ENCODE data around the gene PRKAR2B. TPM values are rescaled to one million over a fixed set of nuclear protein-coding genes. Genes with fewer than 3 reads are reported as not detected.
"Not testable (repeated sequence)": the region's sequence is repeated elsewhere in the genome, so short reads cannot be mapped to it uniquely, and the experiment has no call there.

The PRKAR2B gene
- total and polyA plus RNA-seq, 2 experiments from 2014 or later: 14.8 to 31.5 TPM

GRCh38 chr7:107090457-107090856, 46.0 kb downstream of the PRKAR2B start:
- H3K79me2 ChIP-seq: no peaks in the 10 kb centered on the region
- no peak for DNase-seq (ENCODE audit: low spot score)
- TF ChIP-seq EZH2 (IDR thresholded peaks at IDR 0.05; ENCODE audit: borderline replicate concordance) (no peak), CTCF (IDR thresholded peaks at IDR 0.05; ENCODE audit: poor library complexity) (no peak), EZH2phosphoT487 (IDR thresholded peaks at IDR 0.05; ENCODE audit: low read depth, severe bottlenecking, unreplicated experiment) (no peak)
- no peaks in the 10 kb centered on the region for H3K27me3 ChIP-seq
- H4K20me1 ChIP-seq (ENCODE audit: insufficient read depth, poor library complexity, severe bottlenecking): no peaks in the 10 kb centered on the region
- WGBS (ENCODE audit: low lambda C conversion rate, missing lambda C conversion rate): 6% methylated on average over 2 of the region's 2 CpGs
- H3K36me3 ChIP-seq (replicated peaks; ENCODE audit: insufficient read depth, low read depth): no peaks in the 10 kb centered on the region
- no peaks in the 10 kb centered on the region for H3K4me1 ChIP-seq (ENCODE audit: insufficient read depth)
- H3K27ac ChIP-seq: no peak overlapping the region
- no peak overlapping the region for H3K4me2 ChIP-seq
- no peak overlapping the region for H3K4me3 ChIP-seq
- H3K9me3 ChIP-seq (ENCODE audit: low read depth): no peaks in the 10 kb centered on the region
- H3K9me2 ChIP-seq (replicated peaks; ENCODE audit: insufficient read depth): no peaks in the 10 kb centered on the region
- no peak overlapping the region for H2AFZ ChIP-seq

DNA sequence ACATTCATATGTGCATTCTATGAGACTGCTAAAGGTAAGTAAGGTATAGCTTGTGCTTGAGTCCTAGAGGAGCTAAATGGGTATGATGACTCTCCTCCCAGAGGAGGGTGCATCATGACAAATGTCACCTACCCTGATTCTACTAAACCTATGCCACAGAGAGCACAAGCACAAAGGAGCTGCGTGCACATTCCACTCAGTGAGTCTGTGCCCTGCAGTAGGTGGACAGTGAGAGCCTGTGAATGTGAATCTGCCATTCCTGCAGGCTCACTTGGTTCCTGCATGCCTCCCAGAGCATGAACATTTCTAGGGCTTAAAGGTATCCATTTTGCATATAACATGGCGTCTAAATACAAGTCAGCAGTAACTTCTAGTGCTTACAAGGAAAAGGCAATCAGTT, 46.8 kb downstream of the PRKAR2B start:
- no peak for DNase-seq (ENCODE audit: low spot score)
- no peak for TF ChIP-seq CTCF (IDR thresholded peaks at IDR 0.05; ENCODE audit: poor library complexity)
- no peak for TF ChIP-seq EZH2 (IDR thresholded peaks at IDR 0.05; ENCODE audit: borderline replicate concordance)
- no peak for TF ChIP-seq EZH2phosphoT487 (IDR thresholded peaks at IDR 0.05; ENCODE audit: low read depth, severe bottlenecking, unreplicated experiment)
- Histone ChIP-seq H4K20me1 (ENCODE audit: insufficient read depth, poor library complexity, severe bottlenecking) (no peaks in the 10 kb centered on the region), H3K4me1 (ENCODE audit: insufficient read depth) (no peaks in the 10 kb centered on the region), H3K9me3 (ENCODE audit: low read depth) (no peaks in the 10 kb centered on the region), H3K9me2 (replicated peaks; ENCODE audit: insufficient read depth) (no peaks in the 10 kb centered on the region), H3K27me3 (no peaks in the 10 kb centered on the region), H3K4me2 (no peak overlapping the region), H3K4me3 (no peak overlapping the region), H3K79me2 (no peaks in the 10 kb centered on the region), H2AFZ (no peak overlapping the region), H3K27ac (no peak overlapping the region), H3K36me3 (replicated peaks; ENCODE audit: insufficient read depth, low read depth) (no peaks in the 10 kb centered on the region)
- WGBS (ENCODE audit: low lambda C conversion rate, missing lambda C conversion rate): 39% methylated on average over 2 of the region's 2 CpGs

DNA sequence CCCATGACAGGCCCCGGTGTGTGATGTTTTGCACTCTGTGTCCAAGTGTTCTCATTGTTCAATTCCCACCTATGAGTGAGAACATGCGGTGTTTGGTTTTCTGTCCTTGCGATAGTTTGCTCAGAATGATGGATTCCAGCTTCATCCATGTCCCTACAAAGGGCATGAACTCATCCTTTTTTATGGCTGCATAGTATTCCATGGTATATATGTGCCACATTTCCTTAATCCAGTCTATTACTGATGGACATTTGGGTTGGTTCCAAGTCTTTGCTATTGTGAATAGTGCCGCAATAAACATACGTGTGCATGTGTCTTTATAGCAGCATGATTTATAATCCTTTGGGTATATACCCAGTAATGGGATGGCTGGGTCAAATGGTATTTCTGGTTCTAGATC, 49.2 kb downstream of the PRKAR2B start:
- WGBS (ENCODE audit: low lambda C conversion rate, missing lambda C conversion rate): 99% methylated on average over 5 of the region's 5 CpGs
- not testable (repeated sequence) for H3K4me2 ChIP-seq; DNase-seq (ENCODE audit: low spot score)

DNA sequence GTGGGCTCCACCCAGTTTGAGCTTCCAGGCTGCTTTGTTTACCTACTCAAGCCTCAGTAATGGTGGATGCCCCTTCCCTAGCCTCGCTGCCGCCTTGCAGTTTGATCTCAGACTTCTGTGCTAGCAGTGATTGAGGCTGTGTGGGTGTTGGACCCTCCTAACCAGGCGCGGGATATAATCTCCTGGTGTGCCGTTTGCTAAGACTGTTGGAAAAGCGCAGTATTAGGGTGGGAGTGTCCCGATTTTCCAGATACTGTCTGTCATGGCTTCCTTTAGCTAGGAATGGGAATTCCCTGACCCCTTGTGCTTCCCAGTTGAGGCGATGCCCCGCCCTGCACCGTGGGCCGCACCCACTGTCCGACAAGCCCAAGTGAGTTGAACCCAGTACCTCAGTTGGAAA, 54.6 kb downstream of the PRKAR2B start:
- H2AFZ ChIP-seq; H3K27ac ChIP-seq; H3K9me2 ChIP-seq (replicated peaks; ENCODE audit: insufficient read depth); H3K4me1 ChIP-seq (ENCODE audit: insufficient read depth); H3K36me3 ChIP-seq (replicated peaks; ENCODE audit: insufficient read depth, low read depth); H3K4me3 ChIP-seq; H3K4me2 ChIP-seq; H4K20me1 ChIP-seq (ENCODE audit: insufficient read depth, poor library complexity, severe bottlenecking); H3K27me3 ChIP-seq; DNase-seq (ENCODE audit: low spot score); H3K79me2 ChIP-seq; H3K9me3 ChIP-seq (ENCODE audit: low read depth): not testable (repeated sequence)
- 97% methylated on average over 12 of the region's 12 CpGs for WGBS (ENCODE audit: low lambda C conversion rate, missing lambda C conversion rate)

More for the DNA sequence above, 49.2 kb downstream of the PRKAR2B start:
- H3K27me3 ChIP-seq; H3K27ac ChIP-seq; H3K9me2 ChIP-seq (replicated peaks; ENCODE audit: insufficient read depth); H3K9me3 ChIP-seq (ENCODE audit: low read depth); H4K20me1 ChIP-seq (ENCODE audit: insufficient read depth, poor library complexity, severe bottlenecking); H3K4me3 ChIP-seq; H3K4me1 ChIP-seq (ENCODE audit: insufficient read depth); H3K79me2 ChIP-seq; H3K36me3 ChIP-seq (replicated peaks; ENCODE audit: insufficient read depth, low read depth); H2AFZ ChIP-seq: not testable (repeated sequence)

DNA sequence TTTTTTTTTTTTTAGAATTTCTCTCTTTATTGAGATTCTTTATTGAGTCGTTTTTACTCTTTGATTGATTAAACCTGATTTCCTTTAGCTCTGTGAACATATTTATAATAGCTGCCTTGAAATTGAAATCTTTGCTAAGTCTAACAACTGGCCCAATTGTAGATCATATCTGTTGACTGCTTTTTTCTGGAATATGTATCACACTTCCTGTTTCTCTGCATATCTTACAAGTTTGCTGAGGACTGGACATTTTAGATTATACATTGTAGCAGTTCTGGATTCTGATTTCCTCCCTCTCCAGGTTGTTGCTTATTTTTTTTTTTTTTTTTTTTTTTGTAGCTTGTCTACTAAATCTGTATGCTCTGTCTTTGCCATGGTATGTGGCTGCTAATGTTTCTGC, 56.3 kb downstream of the PRKAR2B start:
- H2AFZ ChIP-seq: no peak overlapping the region
- no peaks in the 10 kb centered on the region for H3K36me3 ChIP-seq (replicated peaks; ENCODE audit: insufficient read depth, low read depth)
- 84% methylated on average over 1 of the region's 1 CpG for WGBS (ENCODE audit: low lambda C conversion rate, missing lambda C conversion rate)
- H3K27ac ChIP-seq: no peak overlapping the region
- no peaks in the 10 kb centered on the region for H3K9me2 ChIP-seq (replicated peaks; ENCODE audit: insufficient read depth)
- H3K4me1 ChIP-seq (ENCODE audit: insufficient read depth): no peaks in the 10 kb centered on the region
- H3K4me2 ChIP-seq: no peak overlapping the region
- TF ChIP-seq EZH2phosphoT487 (IDR thresholded peaks at IDR 0.05; ENCODE audit: low read depth, severe bottlenecking, unreplicated experiment): no peak
- TF ChIP-seq CTCF (IDR thresholded peaks at IDR 0.05; ENCODE audit: poor library complexity): no peak
- TF ChIP-seq EZH2 (IDR thresholded peaks at IDR 0.05; ENCODE audit: borderline replicate concordance): no peak
- no peaks in the 10 kb centered on the region for H3K27me3 ChIP-seq
- no peaks in the 10 kb centered on the region for H3K9me3 ChIP-seq (ENCODE audit: low read depth)
- no peaks in the 10 kb centered on the region for H3K79me2 ChIP-seq
- no peaks in the 10 kb centered on the region for H4K20me1 ChIP-seq (ENCODE audit: insufficient read depth, poor library complexity, severe bottlenecking)
- no peak overlapping the region for H3K4me3 ChIP-seq
- no peak for DNase-seq (ENCODE audit: low spot score)

All from hepatocyte (in vitro differentiated cells).